WTC11 (cell line): Measurements from ENCODE around the gene MRO. TPM values are rescaled to one million over a fixed set of nuclear protein-coding genes. Genes with fewer than 3 reads are reported as not detected.

Source experiments
- ATAC-seq: fragments of 200-7000 bp; cut with Tn5 transposase; 2 replicates; pipeline ENCODE4 v1.10.0; 2021; ENCODE audit warnings: mild to moderate bottlenecking, moderate library complexity
- CTCF ChIA-PET: fragments of 300-600 bp; sonication (Branson Sonifier 250); formaldehyde crosslinking; loops from one replicate; lab custom pipeline; 2021; ENCODE audit warnings: antibody characterized with exemption; lab: Charles Lee
- POLR2A ChIA-PET: fragments of 350-600 bp; sonication (Branson Sonifier 250); formaldehyde crosslinking; loops from one replicate; lab custom pipeline; 2021; ENCODE audit warnings: antibody characterized with exemption; lab: Charles Lee
- DNase-seq: peaks from one replicate; pipeline ENCODE4 v3.0.0; 2021; ENCODE audit warnings: low spot score
- H3K27ac Mint-ChIP-seq: 2 replicates; pipeline ENCODE4 v1.8.0; 2021; ENCODE audit warnings: mixed read lengths
- H3K27me3 Mint-ChIP-seq: 2 replicates; pipeline ENCODE4 v1.8.0; 2021; ENCODE audit warnings: low read depth, mild to moderate bottlenecking, moderate library complexity, mixed read lengths
- H3K36me3 Mint-ChIP-seq: 2 replicates; pipeline ENCODE4 v1.8.0; 2021; ENCODE audit warnings: mixed read lengths
- H3K4me1 Mint-ChIP-seq: 2 replicates; pipeline ENCODE4 v1.8.0; 2022; ENCODE audit warnings: mixed read lengths
- H3K4me3 Mint-ChIP-seq: 2 replicates; pipeline ENCODE4 v1.8.0; 2021; ENCODE audit warnings: mild to moderate bottlenecking, moderate library complexity, mixed read lengths
- H3K9me3 Mint-ChIP-seq: 2 replicates; pipeline ENCODE4 v1.8.0; 2021; ENCODE audit warnings: mixed read lengths
- AR ChIP-seq: fragments of 250-450 bp; sonication (Bioruptor Pico); IDR thresholded peaks from 2 replicates; pipeline ENCODE4 v1.9.0; 2021; ENCODE audit warnings: mild to moderate bottlenecking
- E2F5 ChIP-seq: sonication (generic); formaldehyde crosslinking; IDR thresholded peaks from 2 replicates; pipeline ENCODE4 v1.8.1; 2022; ENCODE audit warnings: mild to moderate bottlenecking, moderate library complexity, missing genetic modification reagents
- EMX1 ChIP-seq: fragments of 250-450 bp; sonication (Bioruptor Pico); IDR thresholded peaks from 2 replicates; pipeline ENCODE4 v1.8.0; 2021; ENCODE audit warnings: mild to moderate bottlenecking
- ESRRA ChIP-seq: sonication (generic); formaldehyde crosslinking; IDR thresholded peaks from 2 replicates; pipeline ENCODE4 v1.8.1; 2022; ENCODE audit warnings: mild to moderate bottlenecking, missing genetic modification reagents, borderline replicate concordance
- FOXJ3 ChIP-seq: sonication (generic); formaldehyde crosslinking; IDR thresholded peaks from 2 replicates; pipeline ENCODE4 v1.9.0; 2021; ENCODE audit warnings: missing genetic modification reagents, mild to moderate bottlenecking, borderline replicate concordance
- GABPB1 ChIP-seq: sonication (generic); formaldehyde crosslinking; IDR thresholded peaks from 2 replicates; pipeline ENCODE4 v1.8.1; 2023; ENCODE audit warnings: mild to moderate bottlenecking, missing genetic modification reagents
- GTF2I ChIP-seq: fragments of 250-450 bp; sonication (Bioruptor Pico); conservative IDR thresholded peaks from 2 replicates; pipeline ENCODE4 v1.4.0; 2021; ENCODE audit warnings: mild to moderate bottlenecking
- HMGA2 ChIP-seq: fragments of 250-450 bp; sonication (Bioruptor Pico); IDR thresholded peaks from 2 replicates; pipeline ENCODE4 v1.4.0; 2021; ENCODE audit warnings: mild to moderate bottlenecking, moderate library complexity
- JUN ChIP-seq: sonication (generic); formaldehyde crosslinking; IDR thresholded peaks from 2 replicates; pipeline ENCODE4 v1.8.0; 2023; ENCODE audit warnings: mild to moderate bottlenecking, missing genetic modification reagents
- MXD4 ChIP-seq: fragments of 250-450 bp; sonication (Bioruptor Pico); IDR thresholded peaks from 2 replicates; pipeline ENCODE4 v1.8.0; 2021; ENCODE audit warnings: mild to moderate bottlenecking, moderate library complexity, borderline replicate concordance
- PREB ChIP-seq: sonication (generic); formaldehyde crosslinking; IDR thresholded peaks from 2 replicates; pipeline ENCODE4 v1.8.1; 2022; ENCODE audit warnings: mild to moderate bottlenecking, missing genetic modification reagents, moderate library complexity, borderline replicate concordance
- SMAD3 ChIP-seq: sonication (generic); formaldehyde crosslinking; IDR thresholded peaks from 2 replicates; pipeline ENCODE4 v1.8.0; 2022; ENCODE audit warnings: missing genetic modification reagents, mild to moderate bottlenecking, borderline replicate concordance
- SOX15 ChIP-seq: fragments of 250-450 bp; sonication (Bioruptor Pico); IDR thresholded peaks from 2 replicates; pipeline ENCODE4 v1.9.0; 2021; ENCODE audit warnings: mild to moderate bottlenecking
- TEAD1 ChIP-seq: sonication (generic); formaldehyde crosslinking; IDR thresholded peaks from 2 replicates; pipeline ENCODE4 v1.8.0; 2022; ENCODE audit warnings: mild to moderate bottlenecking, missing genetic modification reagents
- TEAD4 ChIP-seq: sonication (generic); formaldehyde crosslinking; IDR thresholded peaks from 2 replicates; pipeline ENCODE4 v1.8.0; 2022; ENCODE audit warnings: mild to moderate bottlenecking, missing genetic modification reagents
- TP53 ChIP-seq: sonication (generic); formaldehyde crosslinking; IDR thresholded peaks from 2 replicates; pipeline ENCODE4 v1.8.1; 2023; ENCODE audit warnings: mild to moderate bottlenecking, missing genetic modification reagents
- USF2 ChIP-seq: sonication (generic); formaldehyde crosslinking; IDR thresholded peaks from 2 replicates; pipeline ENCODE4 v1.8.1; 2023; ENCODE audit warnings: mild to moderate bottlenecking, missing genetic modification reagents, moderate library complexity
- ZBTB43 ChIP-seq: sonication (generic); formaldehyde crosslinking; IDR thresholded peaks from 2 replicates; pipeline ENCODE4 v1.8.1; 2023; ENCODE audit warnings: mild to moderate bottlenecking, missing genetic modification reagents
- ZNF219 ChIP-seq: sonication (generic); formaldehyde crosslinking; IDR thresholded peaks from 2 replicates; pipeline ENCODE4 v1.8.0; 2023; ENCODE audit warnings: missing genetic modification reagents, mild to moderate bottlenecking, borderline replicate concordance
- ZNF232 ChIP-seq: sonication (generic); formaldehyde crosslinking; IDR thresholded peaks from 2 replicates; pipeline ENCODE4 v1.8.0; 2022; ENCODE audit warnings: mild to moderate bottlenecking, missing genetic modification reagents
- ZNF416 ChIP-seq: fragments of 250-450 bp; sonication (Bioruptor Pico); IDR thresholded peaks from 2 replicates; pipeline ENCODE4 v1.9.0; 2021; ENCODE audit warnings: mild to moderate bottlenecking, inconsistent platforms
- ZNF425 ChIP-seq: fragments of 250-450 bp; sonication (Bioruptor Pico); conservative IDR thresholded peaks from 2 replicates; pipeline ENCODE4 v1.9.0; 2021; ENCODE audit warnings: mild to moderate bottlenecking
- ZSCAN18 ChIP-seq: fragments of 250-450 bp; sonication (Bioruptor Pico); IDR thresholded peaks from 2 replicates; pipeline ENCODE4 v2.1.2; 2022; ENCODE audit warnings: mild to moderate bottlenecking, moderate library complexity
- total RNA-seq: library from RNA; stranded (reverse); gene quantifications from 3 replicates; pipeline ENCODE4 v1.2.3, GENCODE V29; 2021

MRO gene
- total RNA-seq, 1 experiment from 2014 or later, result 2.1 TPM

GRCh38 chr18:50790948-50791347 lies 28.9 kb downstream of the MRO start:
- Mint-ChIP-seq H3K9me3 (no peaks in the 10 kb centered on the region), H3K4me3 (no peak overlapping the region), H3K27ac (no peak overlapping the region), H3K36me3 (no peaks in the 10 kb centered on the region), H3K27me3 (no peaks in the 10 kb centered on the region; the same call in 1 of the 2 replicates), H3K4me1 (peaks cover 15% of the 10 kb centered on the region)
- DNase-seq (no peak), ATAC-seq (no peak)
- ChIA-PET CTCF (interaction anchor here (1.4 to 1.5 kb wide), 3 partner anchors 13 to 28 kb away, joined by 3 to 6 read pairs (median 4); no protein-coding TSS in a partner anchor), POLR2A (no interaction called here)
- TF ChIP-seq PREB (CRISPR knock-in tag) (no peak), GABPB1 (CRISPR knock-in tag) (no peak), MXD4 (CRISPR knock-in tag) (no peak), TEAD4 (CRISPR knock-in tag) (no peak), TEAD1 (CRISPR knock-in tag) (no peak), ZNF219 (CRISPR knock-in tag) (no peak), JUN (CRISPR knock-in tag) (no peak), SOX15 (CRISPR knock-in tag) (no peak), USF2 (CRISPR knock-in tag) (no peak), FOXJ3 (CRISPR knock-in tag) (no peak), ZNF416 (CRISPR knock-in tag) (no peak), TP53 (no peak), EMX1 (no peak)

GRCh38 chr18:50790241-50790640 lies 29.6 kb downstream of the MRO start:
- Mint-ChIP-seq H3K27me3 (no peaks in the 10 kb centered on the region; the same call in 1 of the 2 replicates), H3K4me3 (no peak overlapping the region), H3K9me3 (no peaks in the 10 kb centered on the region), H3K27ac (no peak overlapping the region), H3K4me1 (peaks cover 15% of the 10 kb centered on the region), H3K36me3 (no peaks in the 10 kb centered on the region)
- DNase-seq, result no peak
- ATAC-seq, result no peak
- POLR2A ChIA-PET, result no interaction called here
- CTCF ChIA-PET, result interaction anchor here (1.4 to 1.5 kb wide), 2 partner anchors 20 to 29 kb away, joined by 3 to 6 read pairs; no protein-coding TSS in a partner anchor
- no peak for TF ChIP-seq SMAD3
- TF ChIP-seq GTF2I (CRISPR knock-in tag), result no peak
- no peak for TF ChIP-seq ESRRA (CRISPR knock-in tag)
- TF ChIP-seq ZBTB43 (CRISPR knock-in tag), result no peak
- no peak for TF ChIP-seq AR (CRISPR knock-in tag)
- no peak for TF ChIP-seq E2F5 (CRISPR knock-in tag)
- no peak for TF ChIP-seq ZNF425 (CRISPR knock-in tag)
- no peak for TF ChIP-seq HMGA2
- no peak for TF ChIP-seq ZNF232
- TF ChIP-seq ZSCAN18 (CRISPR knock-in tag), result no peak
